GM18498 (cell line): ENCODE measurements around the gene VAC14.

Experiments
- ATAC-seq: cut with Tn5 transposase; IDR thresholded peaks from one replicate; pipeline ENCODE4 v1.9.1; 2021; ENCODE audit warnings: mild to moderate bottlenecking, moderate library complexity; ENCODE audit not compliant: unreplicated experiment

VAC14 gene

GRCh38 chr16:70709942-70710341 lies 91.0 kb downstream of the VAC14 start:
- no peak for ATAC-seq

GRCh38 chr16:70709457-70709856 lies 91.5 kb downstream of the VAC14 start:
- ATAC-seq, result no peak

GRCh38 chr16:70708366-70709246 lies 92.4 kb downstream of the VAC14 start:
- ATAC-seq, result no peak

- no peak for ATAC-seq
Observed at GRCh38 chr16:70706948-70707465, 94.0 kb downstream of the VAC14 start.

- no peak for ATAC-seq
Observed at GRCh38 chr16:70705056-70705455, 95.9 kb downstream of the VAC14 start.

GRCh38 chr16:70704586-70704985 lies 96.4 kb downstream of the VAC14 start:
- no peak for ATAC-seq

GRCh38 chr16:70703835-70704381 lies 97.0 kb downstream of the VAC14 start:
- ATAC-seq, result no peak

GRCh38 chr16:70703041-70703834 lies 97.7 kb downstream of the VAC14 start:
- no peak for ATAC-seq

- no peak for ATAC-seq
Observed at GRCh38 chr16:70702624-70703023, 98.3 kb downstream of the VAC14 start.

- no peak for ATAC-seq
Observed at GRCh38 chr16:70701998-70702397, 99.0 kb downstream of the VAC14 start.

- no peak for ATAC-seq
Observed at GRCh38 chr16:70701596-70701995, 99.4 kb downstream of the VAC14 start.

GRCh38 chr16:70701036-70701435 lies 99.9 kb downstream of the VAC14 start:
- no peak for ATAC-seq

GRCh38 chr16:70700101-70701020 lies 100.6 kb downstream of the VAC14 start:
- no peak for ATAC-seq

GRCh38 chr16:70699696-70700095 lies 101.3 kb downstream of the VAC14 start:
- no peak for ATAC-seq

GRCh38 chr16:70698901-70699300 lies 102.1 kb downstream of the VAC14 start:
- no peak for ATAC-seq

- ATAC-seq, result no peak
Observed at GRCh38 chr16:70697594-70698170, 103.3 kb downstream of the VAC14 start.

GRCh38 chr16:70696952-70697593 lies 103.9 kb downstream of the VAC14 start:
- ATAC-seq, result no peak

- ATAC-seq, result no peak
Observed at GRCh38 chr16:70696355-70696754, 104.6 kb downstream of the VAC14 start.

GRCh38 chr16:70695331-70696070 lies 105.5 kb downstream of the VAC14 start:
- no peak for ATAC-seq
